Retinal pigment epithelial cell (primary cell): Measurements from ENCODE around the gene TMX3.
A peak's percentile ranks its signal among the peaks of the same experiment; 100 is the strongest.

Experiments
- DNase-seq: peaks from one replicate; pipeline ENCODE4 v3.0.0-alpha.2; 2010; ENCODE audit warnings: low read depth
- H3K4me3 ChIP-seq: 2 replicates; pipeline ENCODE4 v1.5.1; 2011; ENCODE audit warnings: mild to moderate bottlenecking, low read length, control low read depth, moderate library complexity
- TF ChIP-seq, protein P1 (sequence below): conservative IDR thresholded peaks from 2 replicates; pipeline ENCODE4 v1.5.1; 2011; ENCODE audit warnings: low read depth, low read length, control low read depth, inconsistent platforms

TMX3 gene

DNA sequence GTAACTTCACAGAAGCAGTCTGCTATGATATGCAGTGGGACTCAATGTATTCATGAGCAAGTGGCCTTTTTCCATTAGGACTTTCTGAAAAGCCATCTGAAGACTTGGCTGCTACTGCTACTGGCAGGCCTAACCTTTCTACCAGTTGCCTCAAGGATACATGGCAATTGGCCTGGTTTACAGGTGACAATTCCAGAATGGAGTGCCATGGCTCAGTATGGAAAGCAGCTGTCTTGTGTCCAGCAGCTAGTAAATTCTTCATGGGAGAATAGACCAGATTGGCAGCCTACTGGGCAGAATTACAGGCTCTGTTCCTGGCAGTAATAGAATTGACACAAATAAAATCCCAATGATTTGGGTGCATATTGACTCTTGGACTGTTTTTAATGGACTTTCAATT lies 12.6 kb upstream of the TMX3 start:
- H3K4me3 ChIP-seq: no peak overlapping the region
- TF ChIP-seq, protein P1, sequence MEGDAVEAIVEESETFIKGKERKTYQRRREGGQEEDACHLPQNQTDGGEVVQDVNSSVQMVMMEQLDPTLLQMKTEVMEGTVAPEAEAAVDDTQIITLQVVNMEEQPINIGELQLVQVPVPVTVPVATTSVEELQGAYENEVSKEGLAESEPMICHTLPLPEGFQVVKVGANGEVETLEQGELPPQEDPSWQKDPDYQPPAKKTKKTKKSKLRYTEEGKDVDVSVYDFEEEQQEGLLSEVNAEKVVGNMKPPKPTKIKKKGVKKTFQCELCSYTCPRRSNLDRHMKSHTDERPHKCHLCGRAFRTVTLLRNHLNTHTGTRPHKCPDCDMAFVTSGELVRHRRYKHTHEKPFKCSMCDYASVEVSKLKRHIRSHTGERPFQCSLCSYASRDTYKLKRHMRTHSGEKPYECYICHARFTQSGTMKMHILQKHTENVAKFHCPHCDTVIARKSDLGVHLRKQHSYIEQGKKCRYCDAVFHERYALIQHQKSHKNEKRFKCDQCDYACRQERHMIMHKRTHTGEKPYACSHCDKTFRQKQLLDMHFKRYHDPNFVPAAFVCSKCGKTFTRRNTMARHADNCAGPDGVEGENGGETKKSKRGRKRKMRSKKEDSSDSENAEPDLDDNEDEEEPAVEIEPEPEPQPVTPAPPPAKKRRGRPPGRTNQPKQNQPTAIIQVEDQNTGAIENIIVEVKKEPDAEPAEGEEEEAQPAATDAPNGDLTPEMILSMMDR: no peak
- no peak for DNase-seq

DNA sequence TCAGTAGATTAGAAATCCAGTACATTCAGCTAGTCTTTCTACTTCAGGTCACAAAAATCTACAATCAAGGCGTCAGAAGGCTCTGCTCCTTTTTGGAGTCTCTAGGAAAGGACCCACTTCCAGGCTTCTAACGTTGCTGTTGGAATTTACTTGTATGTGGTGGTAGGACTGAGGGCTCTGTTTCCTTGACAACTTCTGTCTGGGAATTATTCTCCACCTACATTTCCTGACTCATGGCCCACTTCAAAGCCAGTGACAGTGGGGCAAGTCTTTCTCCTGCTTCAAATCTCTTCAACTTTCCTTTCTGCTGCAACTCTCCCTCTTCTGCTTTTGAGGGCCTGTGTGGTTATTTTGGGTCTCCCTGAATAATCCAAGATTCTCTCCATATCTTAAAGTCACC lies 10.4 kb upstream of the TMX3 start:
- no peak overlapping the region for H3K4me3 ChIP-seq
- DNase-seq: peak; percentile 22
- TF ChIP-seq, protein P1: no peak

DNA sequence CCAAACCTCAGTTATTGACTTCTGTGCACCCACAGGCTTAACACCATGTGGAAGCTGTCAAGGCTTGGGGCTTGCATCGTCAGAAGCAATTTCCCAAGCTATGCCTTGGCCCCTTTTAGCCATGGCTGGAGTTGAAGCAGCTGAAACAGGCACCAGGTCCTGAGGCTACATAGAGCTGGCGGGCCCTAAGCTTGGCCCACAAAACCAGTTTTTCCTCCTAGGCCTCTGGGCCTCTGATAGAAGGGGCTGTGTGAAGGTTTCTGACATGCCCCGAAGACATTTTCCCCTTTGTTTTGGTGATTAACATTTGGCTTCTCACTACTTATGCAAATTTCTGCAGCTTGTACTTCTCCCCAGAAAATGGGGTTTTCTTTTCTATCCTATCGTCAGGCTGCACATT lies 9.1 kb upstream of the TMX3 start:
- TF ChIP-seq, protein P1: no peak

DNA sequence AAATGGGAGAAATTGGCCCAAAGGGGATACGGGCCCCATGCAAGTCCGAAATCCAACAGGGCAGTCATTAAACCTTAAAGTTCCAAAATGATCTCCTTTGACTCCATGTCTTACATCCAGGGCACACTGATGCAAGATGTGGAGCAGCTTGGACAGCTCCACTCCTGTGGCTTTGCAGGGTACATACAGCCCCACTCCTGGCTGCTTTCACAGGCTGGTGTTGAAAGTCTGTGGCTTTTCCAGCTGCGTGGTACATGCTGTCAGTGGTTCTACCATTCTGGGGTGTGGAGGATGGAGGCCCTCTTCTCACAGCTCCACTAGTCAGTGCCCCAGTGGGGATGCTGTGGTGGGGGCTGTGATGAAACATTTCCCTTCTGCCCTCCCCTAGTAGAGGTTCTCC lies 8.6 kb upstream of the TMX3 start:
- TF ChIP-seq, protein P1: no peak
- no peak for DNase-seq
- no peak overlapping the region for H3K4me3 ChIP-seq

More for the DNA sequence above, 9.1 kb upstream of the TMX3 start:
- no peak for DNase-seq
- no peak overlapping the region for H3K4me3 ChIP-seq

DNA sequence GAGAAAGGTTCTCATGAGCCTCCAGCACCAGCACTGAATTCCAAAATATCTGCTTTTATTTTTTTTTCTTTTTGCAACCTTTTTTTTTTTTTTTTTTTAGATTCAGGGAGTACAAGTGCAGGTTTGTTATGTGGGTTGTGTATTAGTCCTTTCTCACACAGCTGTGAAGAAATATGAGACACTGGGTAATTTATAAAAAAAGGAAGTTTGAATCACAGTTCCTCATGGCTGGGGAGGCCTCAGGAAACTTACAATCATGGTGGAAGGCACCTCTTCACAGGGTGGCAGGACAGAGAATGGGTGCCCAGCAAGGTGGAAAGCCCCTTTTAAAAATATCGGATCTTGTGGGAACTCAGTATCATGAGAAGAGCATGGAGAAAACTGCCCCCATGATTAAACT lies 7.9 kb upstream of the TMX3 start:
- no peak overlapping the region for H3K4me3 ChIP-seq
- TF ChIP-seq, protein P1: no peak
- DNase-seq: no peak

DNA sequence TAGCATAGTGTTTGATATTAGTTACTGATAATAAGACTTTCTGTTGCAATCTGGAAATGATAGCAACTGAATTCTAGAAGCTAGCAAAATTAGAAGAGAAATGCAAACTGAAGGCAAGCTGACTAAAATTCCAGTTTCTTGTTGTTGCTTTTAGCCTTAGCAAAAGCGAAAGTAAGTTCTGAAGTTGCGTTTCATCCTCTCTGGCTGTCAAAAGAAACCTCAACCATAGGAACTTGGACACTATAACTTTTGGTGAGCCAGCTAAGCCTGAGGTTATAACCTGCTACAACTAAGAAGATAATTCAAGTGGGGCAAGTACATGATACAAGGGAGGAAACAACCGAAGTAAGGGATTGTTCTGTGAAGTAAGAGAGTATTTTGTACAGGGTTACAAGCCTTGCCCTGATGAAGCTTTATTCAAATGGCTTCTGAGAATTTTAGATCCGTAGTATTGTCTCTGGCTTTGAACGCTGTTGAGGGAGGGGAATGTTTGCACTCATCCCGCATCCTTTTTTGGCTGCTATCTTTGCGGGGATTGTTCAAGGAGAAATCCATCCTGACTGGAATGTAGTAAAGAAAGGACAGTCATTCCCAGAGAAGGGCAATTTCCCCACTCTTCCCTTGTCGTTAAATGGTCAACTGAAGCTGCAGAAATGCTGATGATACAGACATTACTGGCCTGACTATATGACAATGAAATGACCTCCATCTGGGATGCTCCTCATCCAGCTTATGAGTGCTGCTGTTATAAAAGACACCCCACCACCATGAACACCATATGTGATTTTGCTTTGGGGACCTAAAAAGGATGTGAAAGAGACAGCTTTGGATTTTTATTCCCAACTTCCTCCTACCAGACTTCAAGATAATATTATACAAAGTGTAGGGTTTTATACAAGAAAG lies 7.0 kb upstream of the TMX3 start:
- no peak for DNase-seq
- TF ChIP-seq, protein P1: no peak
- no peak overlapping the region for H3K4me3 ChIP-seq

DNA sequence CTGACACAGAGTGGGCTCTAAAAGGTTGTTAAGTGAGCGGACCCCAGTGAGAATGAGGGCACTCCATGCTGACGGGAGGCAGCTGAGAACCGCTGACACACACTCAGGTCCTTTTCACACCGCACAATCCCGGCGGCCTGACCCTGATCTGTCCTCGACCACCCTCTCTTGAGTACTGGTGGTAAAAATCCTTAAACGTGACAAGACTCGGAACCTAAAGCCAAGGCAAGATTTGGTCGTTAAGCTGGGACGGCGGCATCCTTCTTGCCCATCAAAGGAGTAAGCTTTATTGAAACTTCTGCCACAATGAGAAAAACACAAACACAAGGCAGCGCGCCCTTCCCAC lies 569 bp downstream of the TMX3 start:
- DNase-seq: no peak
- TF ChIP-seq, protein P1: no peak

More for the DNA sequence above, 569 bp downstream of the TMX3 start:
- H3K4me3 ChIP-seq: peak overlapping the region; percentile 88
